Measurements from ENCODE around the gene NFIB. TPM values are rescaled to one million over a fixed set of nuclear protein-coding genes. Genes with fewer than 3 reads are reported as not detected.

The NFIB gene
- total RNA-seq, 2 donors from 2014 or later: 230 to 305 TPM

DNA sequence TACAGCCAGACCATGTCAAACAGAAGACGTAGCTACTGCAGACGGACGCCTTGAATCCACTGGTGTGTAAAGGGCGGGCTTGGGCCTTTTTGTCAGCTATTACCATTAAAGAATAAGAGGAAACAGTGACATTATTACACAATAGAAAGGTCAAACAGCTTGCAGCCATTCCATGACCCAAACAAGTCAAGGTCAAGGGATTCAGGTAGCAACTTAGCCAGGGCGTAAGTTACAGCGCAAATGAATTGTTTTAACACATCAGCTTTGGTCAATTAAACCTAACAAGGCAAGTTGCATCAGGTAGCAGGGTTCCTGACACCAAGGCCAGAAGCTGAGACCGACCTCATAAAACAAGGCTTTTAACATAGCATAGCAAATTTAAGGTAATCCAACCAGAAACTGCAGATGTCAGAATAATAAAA lies 15.3 kb downstream of the NFIB start:
- intact Hi-C loops (cut with DNase I): loop anchor here in 1 of 2 donors (10.0 kb wide), 1 partner anchor 94 kb away; no protein-coding TSS in a partner anchor

DNA sequence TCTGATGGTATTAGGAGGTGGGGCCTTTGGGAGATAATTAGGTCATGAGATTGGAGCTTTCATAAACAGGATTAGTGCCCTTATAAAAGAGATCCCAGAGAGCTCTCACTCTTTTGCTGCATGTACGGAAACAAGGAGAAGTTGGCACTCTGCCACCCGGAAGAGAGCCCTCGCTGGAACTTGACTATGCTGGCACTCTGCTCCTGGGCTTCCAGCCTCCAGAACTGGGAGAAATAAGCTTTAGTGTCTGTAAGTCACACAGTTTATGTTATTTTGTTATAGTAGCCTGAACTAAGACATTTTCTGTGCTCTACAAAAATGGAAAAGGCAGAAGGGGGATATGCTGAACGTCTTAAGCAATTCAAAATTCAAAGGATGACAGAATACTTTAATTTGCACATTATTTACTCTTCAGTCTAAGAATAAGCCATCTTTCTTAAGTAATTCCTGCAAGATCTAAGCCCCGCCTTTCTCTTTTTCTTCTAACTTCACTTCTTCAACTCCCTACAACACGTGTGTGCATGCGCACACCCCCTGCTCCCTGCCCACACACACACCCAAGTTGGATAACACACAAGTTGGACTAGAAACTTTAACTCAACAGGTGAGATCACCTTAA lies 17.3 kb downstream of the NFIB start:
- peak; percentile 79 for DNase-seq (ENCODE audit: low spot score)
- intact Hi-C loops (cut with DNase I): loop anchor here in 1 of 2 donors (10.0 kb wide), 1 partner anchor 92 kb away; no protein-coding TSS in a partner anchor

More for the DNA sequence above, 15.3 kb downstream of the NFIB start:
- DNase-seq (ENCODE audit: low spot score): no peak

DNA sequence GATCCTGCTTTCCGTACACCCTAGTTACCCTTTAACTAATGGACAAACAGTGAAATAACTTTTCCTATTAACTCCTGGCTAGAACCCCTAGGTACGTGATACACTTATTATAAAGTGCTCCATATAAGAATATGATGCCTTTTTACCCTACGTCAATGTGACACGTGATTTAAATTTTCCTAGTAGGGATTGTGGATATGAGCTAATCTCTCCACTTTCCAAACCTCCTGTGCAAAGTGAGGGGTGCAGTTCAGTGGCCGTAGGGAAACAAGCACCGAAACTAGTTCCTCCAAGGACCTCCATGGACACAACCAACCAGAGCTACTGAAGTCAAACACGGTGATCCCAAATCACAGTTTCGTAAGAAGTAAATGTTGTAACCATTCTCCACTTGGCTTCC lies 19.3 kb downstream of the NFIB start:
- intact Hi-C loops (cut with DNase I): loop anchor here in 1 of 2 donors (10.0 kb wide), 1 partner anchor 90 kb away; no protein-coding TSS in a partner anchor
- DNase-seq (ENCODE audit: low spot score): no peak

DNA sequence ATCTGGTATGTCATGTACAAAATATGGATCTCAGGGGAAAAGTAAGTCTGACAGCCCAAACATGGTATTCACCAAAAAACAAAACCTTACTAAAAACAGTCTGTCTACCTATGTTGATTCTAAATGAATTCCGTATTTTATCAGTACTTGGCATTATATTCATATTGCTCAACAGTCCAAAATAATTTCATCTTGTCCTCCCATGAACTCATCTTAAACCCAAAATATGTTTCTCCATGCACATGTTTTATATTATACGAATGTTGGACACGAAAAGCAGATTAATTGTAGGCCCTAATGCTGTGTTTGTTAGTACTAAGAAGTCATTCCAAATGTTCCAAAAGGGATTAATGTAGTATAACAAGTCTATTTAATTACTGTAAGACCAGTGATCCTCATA lies 20.1 kb downstream of the NFIB start:
- no peak for DNase-seq (ENCODE audit: low spot score)
- intact Hi-C loops (cut with DNase I): loop anchor here in 1 of 2 donors (10.0 kb wide), 1 partner anchor 89 kb away; no protein-coding TSS in a partner anchor

DNA sequence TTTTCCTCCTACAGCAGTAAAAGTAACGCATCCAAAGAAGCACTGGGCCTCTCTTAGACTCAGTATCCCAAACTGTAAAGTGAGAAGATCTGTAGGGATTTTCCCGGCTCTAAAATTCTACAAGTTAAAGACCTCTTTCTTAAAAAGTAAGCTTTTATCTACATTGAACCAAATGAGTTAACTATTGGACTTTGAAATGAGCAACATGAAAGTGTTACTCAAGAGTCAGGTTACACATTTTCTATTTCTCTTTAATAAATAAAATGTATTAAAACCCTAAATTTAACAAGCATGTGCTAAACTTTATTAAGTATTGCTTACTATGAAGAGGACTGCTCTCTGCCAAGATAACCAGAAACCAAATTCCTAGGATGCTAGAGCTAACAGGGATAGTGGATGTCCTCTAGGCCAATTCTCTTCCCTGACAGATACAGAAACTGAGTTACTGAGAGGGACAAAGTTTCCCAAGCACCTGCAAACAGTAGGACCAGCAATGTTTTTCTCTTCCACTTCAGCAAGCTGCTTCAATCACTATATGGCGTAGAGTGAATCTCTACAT lies 21.7 kb downstream of the NFIB start:
- DNase-seq (ENCODE audit: low spot score): no peak
- intact Hi-C loops (cut with DNase I): loop anchor here in 1 of 2 donors (10.0 kb wide), 1 partner anchor 87 kb away; no protein-coding TSS in a partner anchor

DNA sequence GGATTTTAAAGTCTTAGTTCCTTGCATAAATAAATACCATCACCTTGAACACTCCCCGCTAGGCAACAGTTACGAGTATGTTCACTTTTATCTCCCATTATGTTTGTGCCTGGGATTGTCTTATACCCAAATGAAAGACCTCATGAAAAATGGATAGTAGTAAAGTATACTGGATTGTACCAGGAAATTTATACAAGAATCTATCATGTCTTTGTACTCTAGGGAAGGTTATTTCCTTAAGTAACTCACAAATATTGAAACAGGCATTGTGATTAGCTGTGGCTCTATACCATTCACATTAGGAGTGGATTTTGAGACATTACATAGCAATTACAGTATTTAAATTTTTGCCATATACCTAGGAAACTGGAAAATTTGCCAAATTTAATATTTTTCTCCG lies 24.0 kb downstream of the NFIB start:
- intact Hi-C loops (cut with DNase I): loop anchor here in 1 of 2 donors (10.0 kb wide), 1 partner anchor 85 kb away; no protein-coding TSS in a partner anchor
- DNase-seq (ENCODE audit: low spot score): no peak

DNA sequence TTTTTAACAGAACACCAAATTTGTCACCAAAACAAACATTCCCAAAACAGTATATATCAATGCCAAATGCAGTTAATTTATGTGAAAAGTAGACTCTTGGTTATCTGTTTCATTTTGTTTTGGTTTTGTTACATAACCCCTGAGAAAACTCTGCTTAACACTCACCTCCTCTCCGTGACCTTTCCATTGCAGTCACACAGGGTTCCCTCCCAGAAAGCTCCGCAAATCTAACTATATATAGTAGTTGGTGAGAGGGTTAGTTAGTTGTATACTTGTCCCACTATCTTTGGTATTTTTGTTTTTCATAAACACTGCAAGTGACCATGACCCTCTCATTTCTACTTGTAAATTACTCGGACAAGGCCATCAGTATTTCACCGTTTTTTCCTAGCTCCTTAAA lies 25.5 kb downstream of the NFIB start:
- intact Hi-C loops (cut with DNase I): no loop called here

DNA sequence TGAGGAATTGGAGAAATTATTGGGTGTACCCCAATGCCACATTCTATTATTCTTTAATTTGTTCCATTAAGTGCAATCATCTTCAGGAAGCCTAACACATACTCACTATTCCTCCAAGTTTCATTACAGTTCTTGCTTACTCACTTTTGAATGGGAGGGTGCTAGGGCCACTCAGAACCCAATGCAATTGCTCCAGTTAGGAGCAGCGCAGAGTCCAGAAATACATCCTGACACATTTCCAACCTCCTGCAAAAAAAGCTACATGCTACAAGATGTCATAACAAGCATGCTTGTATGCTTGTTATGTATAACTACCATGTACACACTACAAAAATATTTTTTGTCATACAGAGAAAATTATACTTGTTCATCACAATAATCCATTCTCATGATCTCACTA lies 27.8 kb downstream of the NFIB start:
- intact Hi-C loops (cut with DNase I): no loop called here
- no peak for DNase-seq (ENCODE audit: low spot score)

More for the DNA sequence above, 25.5 kb downstream of the NFIB start:
- no peak for DNase-seq (ENCODE audit: low spot score)

DNA sequence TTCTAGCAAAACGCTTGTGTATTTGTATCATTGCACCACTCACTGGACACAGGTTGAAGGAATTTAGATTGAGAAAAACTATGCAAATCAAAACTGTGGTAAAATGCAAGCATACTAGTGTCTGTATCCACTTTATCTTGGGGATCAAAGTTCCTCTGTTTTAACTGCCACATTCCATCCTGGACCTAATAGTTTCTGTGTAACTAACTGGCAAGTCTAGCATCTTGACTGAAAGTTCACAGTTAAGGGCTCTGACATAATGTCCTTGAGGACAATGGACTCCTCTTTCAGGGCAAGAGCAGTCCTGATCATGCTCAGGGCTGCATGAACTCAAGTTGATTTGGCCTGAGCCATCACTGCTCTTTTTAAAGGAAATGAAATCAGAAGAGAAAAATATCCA lies 30.7 kb downstream of the NFIB start:
- no peak for DNase-seq (ENCODE audit: low spot score)
- intact Hi-C loops (cut with DNase I): no loop called here

DNA sequence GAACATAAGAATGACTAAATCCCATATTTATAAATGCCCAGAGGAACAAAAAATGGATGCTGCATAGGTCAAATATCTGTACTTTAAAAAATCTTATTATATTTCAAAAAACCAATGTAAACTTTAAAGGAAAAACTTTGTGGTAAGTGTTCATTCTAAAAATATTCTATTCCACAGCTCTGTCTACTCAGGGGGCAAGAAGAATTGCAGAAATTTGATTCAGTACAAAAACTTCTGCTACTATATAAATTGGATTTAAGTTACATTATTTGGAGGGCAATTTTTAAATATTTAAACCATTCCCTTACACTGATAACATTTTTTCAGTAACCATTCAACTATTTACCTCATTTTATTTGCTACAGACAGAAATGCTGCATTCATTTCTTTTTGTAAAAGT lies 32.1 kb downstream of the NFIB start:
- intact Hi-C loops (cut with DNase I): no loop called here
- DNase-seq (ENCODE audit: low spot score): no peak

DNA sequence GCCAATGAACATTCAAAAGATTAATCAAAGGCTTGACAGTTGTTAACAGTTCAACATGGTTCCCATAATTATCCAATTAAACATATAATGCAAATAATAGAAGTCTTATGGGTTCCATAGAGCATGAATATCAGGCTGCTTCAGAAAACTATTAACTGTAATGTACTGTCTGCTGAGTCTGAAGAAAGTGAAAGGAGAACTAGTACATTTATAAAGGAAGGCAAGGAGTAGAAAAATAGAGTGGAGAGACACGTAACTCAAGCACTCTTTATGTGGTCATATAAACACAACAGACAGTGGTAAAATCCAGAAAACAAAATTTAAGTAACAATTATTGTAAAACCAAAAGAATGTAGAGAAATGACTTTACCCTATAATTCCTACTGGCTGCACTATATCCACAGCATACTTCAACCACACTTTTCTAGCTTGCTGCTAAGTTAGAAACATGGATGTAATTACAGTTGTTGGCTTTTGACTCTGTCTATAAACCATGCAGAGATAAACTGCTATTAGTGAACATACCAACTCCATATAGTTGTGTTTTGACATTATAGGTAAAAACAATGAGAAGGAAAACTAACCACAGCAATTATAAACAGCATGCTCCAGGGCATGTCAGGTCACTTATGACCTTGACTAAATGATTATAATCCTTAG lies 32.7 kb downstream of the NFIB start:
- intact Hi-C loops (cut with DNase I): no loop called here
- DNase-seq (ENCODE audit: low spot score): no peak

DNA sequence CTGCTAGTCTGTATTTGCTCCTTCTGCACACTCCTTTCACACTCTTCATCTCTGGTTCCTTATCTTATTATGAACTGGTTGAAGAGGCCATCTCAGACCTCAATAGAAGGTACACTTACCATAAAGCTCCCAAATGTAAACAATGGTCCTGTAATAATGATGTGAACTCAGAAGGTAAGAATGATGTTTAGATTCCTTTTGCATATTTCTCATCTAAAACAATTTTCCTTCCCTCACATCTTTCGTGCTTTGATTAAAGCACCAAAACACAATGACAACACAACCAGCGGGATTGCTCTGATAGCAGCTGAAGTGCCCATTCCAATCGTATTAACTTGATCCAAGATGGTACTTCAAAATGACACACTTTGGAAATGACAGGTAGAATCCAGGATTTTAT lies 34.3 kb downstream of the NFIB start:
- DNase-seq (ENCODE audit: low spot score): no peak
- intact Hi-C loops (cut with DNase I): no loop called here

DNA sequence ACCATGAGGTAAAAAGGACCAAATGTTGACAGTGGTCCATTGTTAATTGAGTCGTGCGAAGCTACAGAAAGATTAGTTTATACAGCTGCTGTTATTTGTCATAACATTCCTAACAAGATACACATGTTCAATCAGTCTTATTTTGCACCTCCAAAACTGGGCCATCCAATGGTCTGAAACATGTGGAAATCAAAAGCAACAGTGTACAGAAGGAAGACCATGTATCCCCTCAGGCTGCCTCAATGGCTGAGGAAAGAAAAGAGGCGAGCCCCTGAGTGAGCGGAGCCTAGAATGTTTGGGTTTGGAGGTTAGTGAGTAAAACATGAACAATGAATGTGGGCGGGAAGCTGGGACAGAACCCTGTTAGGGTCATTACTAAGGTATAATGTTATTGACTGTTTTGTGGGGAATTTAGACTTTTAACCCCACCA lies 35.6 kb downstream of the NFIB start:
- intact Hi-C loops (cut with DNase I): no loop called here

DNA sequence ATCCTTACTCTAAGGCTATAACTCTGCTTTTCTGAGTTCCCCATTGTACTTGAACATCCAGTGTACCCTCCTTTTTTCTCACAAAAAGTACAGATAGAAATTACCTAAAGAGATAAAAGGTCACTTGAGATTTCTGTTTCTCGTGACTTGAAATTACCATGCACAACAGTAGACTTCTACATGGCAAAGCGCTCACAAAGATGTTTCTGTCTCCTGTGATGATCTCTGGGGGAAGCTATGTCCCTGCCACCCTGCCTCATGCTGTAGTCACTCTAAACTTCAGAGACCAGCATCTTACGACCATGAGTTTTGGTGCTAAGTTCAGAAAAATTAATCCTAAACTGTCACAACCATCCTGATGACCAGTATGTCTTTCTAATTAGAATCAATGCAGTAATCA lies 36.2 kb downstream of the NFIB start:
- DNase-seq (ENCODE audit: low spot score): no peak
- intact Hi-C loops (cut with DNase I): no loop called here

More for the DNA sequence above, 35.6 kb downstream of the NFIB start:
- DNase-seq (ENCODE audit: low spot score): no peak

DNA sequence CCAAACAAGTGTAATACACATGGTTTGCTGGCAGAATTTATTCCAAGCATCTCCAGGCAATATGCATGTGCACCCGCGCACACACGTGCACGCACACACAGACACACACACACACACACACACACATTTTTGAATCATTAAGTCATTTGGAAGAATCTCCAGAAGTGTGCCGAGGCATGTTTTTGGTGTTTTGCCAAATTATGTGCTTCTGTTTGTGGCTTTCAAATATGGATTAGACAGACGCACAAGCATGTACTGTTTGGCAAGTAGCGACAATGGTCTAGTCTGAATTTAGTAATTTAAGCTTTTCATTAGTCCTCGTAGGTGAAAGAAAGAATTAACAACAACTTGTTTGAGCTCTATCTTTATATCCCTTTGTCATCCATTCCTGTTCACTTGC lies 36.7 kb downstream of the NFIB start:
- DNase-seq (ENCODE audit: low spot score): no peak
- intact Hi-C loops (cut with DNase I): no loop called here

DNA sequence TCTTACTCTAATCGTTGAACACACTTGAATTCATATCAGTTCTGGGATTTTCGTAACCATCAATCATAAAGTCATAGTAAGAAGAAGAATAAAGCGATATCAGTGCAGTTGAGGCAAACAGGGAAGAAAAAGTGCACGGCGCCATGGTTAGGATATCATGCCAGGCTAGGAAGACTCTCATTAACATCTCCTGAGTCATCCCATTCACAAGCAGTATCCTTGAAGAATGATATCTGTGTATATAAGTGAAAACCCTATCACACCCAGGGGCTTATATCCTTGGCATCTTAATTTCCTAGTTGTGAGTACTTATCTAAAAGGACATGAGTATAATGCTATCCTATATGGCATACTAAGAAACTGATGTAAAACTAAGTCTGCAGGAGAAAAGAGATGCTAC lies 38.6 kb downstream of the NFIB start:
- intact Hi-C loops (cut with DNase I): no loop called here
- DNase-seq (ENCODE audit: low spot score): no peak

DNA sequence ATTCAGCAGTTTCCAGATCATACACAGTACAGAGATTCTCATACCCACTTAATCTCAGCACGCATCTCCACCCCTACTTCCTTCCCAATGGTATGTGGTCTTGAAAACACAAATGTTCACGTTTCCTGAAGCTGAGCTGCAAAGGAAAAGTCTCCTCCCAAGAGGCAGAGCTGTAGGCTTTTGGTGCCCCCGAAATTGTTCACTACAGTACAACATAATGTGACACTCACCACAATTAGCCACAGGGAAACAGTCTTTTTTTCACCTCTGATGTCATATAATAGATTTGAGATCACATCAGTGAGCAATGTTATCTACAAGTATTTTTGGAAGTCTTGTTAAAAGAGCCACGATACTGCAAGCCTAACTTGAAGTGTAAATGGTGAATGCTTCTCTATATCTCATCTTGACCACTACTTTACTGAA lies 40.2 kb downstream of the NFIB start:
- DNase-seq (ENCODE audit: low spot score): no peak
- intact Hi-C loops (cut with DNase I): no loop called here

DNA sequence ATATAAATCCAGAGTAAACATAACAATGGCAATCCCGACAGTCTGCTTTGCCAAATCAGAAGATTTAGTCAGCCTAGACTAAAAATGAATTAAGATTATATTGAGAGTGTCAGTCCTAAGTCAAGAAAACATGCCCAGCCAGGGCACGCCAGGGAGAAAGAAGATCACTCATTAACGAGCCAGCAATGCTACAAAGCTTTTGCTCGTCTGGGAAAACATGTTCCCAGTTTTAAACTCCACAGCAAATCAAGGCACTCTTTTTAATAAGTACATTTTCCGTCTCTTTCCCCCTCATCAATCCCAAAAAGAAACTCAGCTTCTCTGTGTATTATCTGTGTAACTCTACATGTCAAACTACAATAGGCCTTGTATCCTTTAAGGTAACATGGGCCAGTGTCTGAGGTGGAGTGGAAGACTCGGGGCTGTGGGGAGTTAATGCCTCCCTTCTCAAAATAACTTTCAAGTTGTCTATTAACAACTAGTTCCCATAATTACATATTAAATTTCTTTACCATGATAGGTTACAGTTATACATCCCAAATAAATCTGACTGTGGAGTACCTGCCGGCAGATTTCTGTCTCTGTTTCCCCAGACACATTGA lies 40.9 kb downstream of the NFIB start:
- intact Hi-C loops (cut with DNase I): no loop called here
- no peak for DNase-seq (ENCODE audit: low spot score)

DNA sequence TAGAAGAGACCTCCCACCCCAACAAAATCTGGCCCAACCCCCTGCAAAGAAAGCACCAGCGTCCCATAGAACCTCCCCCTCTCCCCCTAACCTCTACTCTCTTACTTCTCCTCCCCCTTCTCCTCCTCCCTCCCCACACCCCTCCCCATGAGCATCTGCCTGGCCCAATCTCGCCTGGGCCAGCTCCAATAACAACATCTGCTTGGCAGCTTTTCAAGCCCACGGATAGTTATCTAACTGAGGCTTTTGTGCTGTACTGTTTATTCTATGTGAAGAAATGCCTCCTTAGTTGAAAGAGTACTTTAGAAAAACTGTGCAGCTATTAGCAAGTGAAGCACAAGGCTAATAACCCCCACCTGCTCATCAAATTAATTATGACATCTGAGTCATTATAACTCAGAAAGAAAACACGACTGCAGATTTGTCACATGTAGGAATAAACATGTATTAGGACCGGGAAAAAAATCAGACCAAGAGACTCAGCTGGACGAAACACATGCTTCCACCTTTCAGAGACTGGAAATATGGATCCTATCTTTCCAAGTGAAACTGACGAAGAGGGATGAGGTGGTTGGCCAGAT lies 42.8 kb downstream of the NFIB start:
- DNase-seq (ENCODE audit: low spot score): no peak
- intact Hi-C loops (cut with DNase I): no loop called here

Measured in posterior vena cava (tissue), 2 donors.